ENCODE measurements around the gene WDFY4. TPM values are rescaled to one million over a fixed set of nuclear protein-coding genes. Genes with fewer than 3 reads are reported as not detected.

The WDFY4 gene
- total and polyA plus RNA-seq, 5 donors = 0.57 to 4.4 (median 2.4) TPM

DNA sequence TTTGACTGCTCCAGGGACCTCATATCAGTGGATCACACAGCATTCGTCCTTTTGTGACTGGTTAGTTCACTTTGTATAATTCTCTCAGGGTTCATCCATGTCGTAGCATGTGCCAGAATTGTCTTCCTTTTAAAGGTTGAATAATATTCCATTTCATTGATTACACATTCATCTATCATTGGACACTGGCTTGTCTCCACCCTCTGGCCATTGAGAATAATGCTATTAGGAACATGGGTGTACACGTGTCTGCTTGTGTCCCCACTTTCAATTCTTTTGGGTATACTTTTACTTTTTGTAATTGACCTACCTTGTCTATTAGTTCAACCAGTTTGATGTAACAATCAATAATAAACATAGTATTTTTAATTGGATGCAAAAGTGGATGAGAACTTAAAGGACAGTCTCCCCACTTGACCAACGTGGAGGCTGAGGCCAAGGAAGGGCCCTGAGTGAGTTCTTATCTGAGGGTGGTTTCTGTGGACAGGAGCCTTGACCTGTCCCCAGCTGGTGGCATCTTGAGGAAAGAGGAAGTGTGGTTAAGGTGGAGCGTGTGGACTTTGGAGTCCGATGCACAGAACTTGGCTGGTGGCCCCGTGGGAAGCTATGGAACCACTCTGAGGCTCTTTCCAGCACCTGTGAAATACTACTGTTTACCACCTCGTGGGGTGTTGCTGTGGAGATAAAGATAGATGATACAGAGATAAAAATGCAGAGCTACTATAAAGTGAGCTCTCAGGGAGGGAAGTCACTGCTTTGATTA is 16.6 kb downstream of the WDFY4 start:
- intact Hi-C loops (cut with DNase I) = no loop called here
- ATAC-seq = no peak
- H3K9me3 ChIP-seq (ENCODE audit: control insufficient read depth, low read length) = no peaks in the 10 kb centered on the region
- H3K27ac ChIP-seq (ENCODE audit: low read length) = no peak overlapping the region
- WGBS = 65% methylated on average over 8 of the region's 8 CpGs
- DNase-seq = no peak
- H3K4me1 ChIP-seq (ENCODE audit: control insufficient read depth, insufficient read depth, low read length) = no peaks in the 10 kb centered on the region
- H3K27me3 ChIP-seq (ENCODE audit: control insufficient read depth, insufficient read depth) = no peaks in the 10 kb centered on the region
- H3K4me3 ChIP-seq (ENCODE audit: low read length) = no peak overlapping the region

DNA sequence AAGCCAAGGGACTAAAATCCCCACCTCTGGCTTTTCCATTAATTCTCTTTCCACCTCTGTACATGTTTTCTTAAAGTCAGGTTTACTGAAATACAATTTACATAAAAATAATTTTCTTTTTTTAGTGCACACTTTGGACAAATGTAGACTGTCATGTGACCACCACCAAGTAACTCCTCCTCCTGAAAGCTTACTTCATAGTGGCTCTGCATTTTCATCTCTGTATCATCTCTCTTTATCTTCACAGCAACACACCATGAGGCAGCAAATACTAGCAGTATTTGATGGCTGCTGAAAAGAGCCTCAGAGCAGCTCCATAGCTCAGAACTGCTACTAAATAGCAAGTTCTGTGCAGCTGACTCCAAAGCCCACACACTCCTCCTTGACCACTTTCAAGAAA is 17.3 kb downstream of the WDFY4 start:
- no peaks in the 10 kb centered on the region for H3K27me3 ChIP-seq (ENCODE audit: control insufficient read depth, insufficient read depth)
- no peak overlapping the region for H3K27ac ChIP-seq (ENCODE audit: low read length)
- intact Hi-C loops (cut with DNase I) = no loop called here
- no peak overlapping the region for H3K4me3 ChIP-seq (ENCODE audit: low read length)
- ATAC-seq = no peak
- H3K9me3 ChIP-seq (ENCODE audit: control insufficient read depth, low read length) = no peaks in the 10 kb centered on the region
- DNase-seq = no peak
- no peaks in the 10 kb centered on the region for H3K4me1 ChIP-seq (ENCODE audit: control insufficient read depth, insufficient read depth, low read length)

GRCh38 chr10:48703531-48704122 is 19.0 kb downstream of the WDFY4 start:
- H3K4me3 ChIP-seq (ENCODE audit: low read length) = no peak overlapping the region
- H3K27me3 ChIP-seq (ENCODE audit: control insufficient read depth, insufficient read depth) = no peaks in the 10 kb centered on the region
- DNase-seq (no peak), ATAC-seq (no peak)
- peaks cover 6% of the 10 kb centered on the region for H3K4me1 ChIP-seq (ENCODE audit: control insufficient read depth, insufficient read depth, low read length)
- no peak overlapping the region for H3K27ac ChIP-seq (ENCODE audit: low read length)
- intact Hi-C loops (cut with DNase I) = no loop called here
- H3K9me3 ChIP-seq (ENCODE audit: control insufficient read depth, low read length) = no peaks in the 10 kb centered on the region
- 76% methylated on average over 5 of the region's 5 CpGs for WGBS

- Histone ChIP-seq H3K4me1 (ENCODE audit: control insufficient read depth, insufficient read depth, low read length) (peaks cover 6% of the 10 kb centered on the region), H3K4me3 (ENCODE audit: low read length) (no peak overlapping the region), H3K27me3 (ENCODE audit: control insufficient read depth, insufficient read depth) (no peaks in the 10 kb centered on the region), H3K9me3 (ENCODE audit: control insufficient read depth, low read length) (no peaks in the 10 kb centered on the region), H3K27ac (ENCODE audit: low read length) (no peak overlapping the region)
- 53% methylated on average over 5 of the region's 5 CpGs for WGBS
- intact Hi-C loops (cut with DNase I) = no loop called here
- ATAC-seq (no peak), DNase-seq (no peak)
These were observed 19.5 kb downstream of the WDFY4 start for GRCh38 chr10:48704156-48704555.

GRCh38 chr10:48705401-48705938 is 20.8 kb downstream of the WDFY4 start:
- no peak overlapping the region for H3K27ac ChIP-seq (ENCODE audit: low read length)
- H3K4me3 ChIP-seq (ENCODE audit: low read length) = no peak overlapping the region
- peaks cover 6% of the 10 kb centered on the region for H3K4me1 ChIP-seq (ENCODE audit: control insufficient read depth, insufficient read depth, low read length)
- H3K27me3 ChIP-seq (ENCODE audit: control insufficient read depth, insufficient read depth) = no peaks in the 10 kb centered on the region
- DNase-seq (no peak), ATAC-seq (no peak)
- intact Hi-C loops (cut with DNase I) = no loop called here
- H3K9me3 ChIP-seq (ENCODE audit: control insufficient read depth, low read length) = no peaks in the 10 kb centered on the region
- 83% methylated on average over 9 of the region's 9 CpGs for WGBS

- WGBS = 41% methylated on average over 2 of the region's 2 CpGs
- H3K4me1 ChIP-seq (ENCODE audit: control insufficient read depth, insufficient read depth, low read length) = peaks cover 6% of the 10 kb centered on the region
- intact Hi-C loops (cut with DNase I) = no loop called here
- H3K27ac ChIP-seq (ENCODE audit: low read length) = no peak overlapping the region
- no peaks in the 10 kb centered on the region for H3K9me3 ChIP-seq (ENCODE audit: control insufficient read depth, low read length)
- DNase-seq (no peak), ATAC-seq (no peak)
- H3K4me3 ChIP-seq (ENCODE audit: low read length) = no peak overlapping the region
- H3K27me3 ChIP-seq (ENCODE audit: control insufficient read depth, insufficient read depth) = no peaks in the 10 kb centered on the region
These were observed 22.8 kb downstream of the WDFY4 start for GRCh38 chr10:48707472-48707871.

DNA sequence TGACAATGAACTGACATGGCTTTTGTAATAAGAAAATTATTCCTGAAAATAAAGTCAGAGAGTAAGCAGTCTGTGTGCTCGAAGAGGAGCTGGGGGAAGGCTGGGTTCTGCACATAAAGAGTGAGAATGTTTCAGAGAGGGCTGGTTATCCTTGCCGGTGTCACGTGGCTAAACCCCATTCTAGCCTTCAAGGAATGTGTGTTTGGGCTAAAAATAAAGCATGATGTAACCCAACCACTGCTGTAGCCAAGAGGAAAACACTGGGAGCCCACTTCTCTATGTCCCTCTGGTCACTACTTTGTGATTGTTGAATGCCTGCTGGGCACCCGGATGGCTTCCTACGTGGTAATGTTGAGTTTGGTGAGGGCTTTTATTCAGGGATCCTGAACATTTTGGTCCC is 23.5 kb downstream of the WDFY4 start:
- Histone ChIP-seq H3K9me3 (ENCODE audit: control insufficient read depth, low read length) (no peaks in the 10 kb centered on the region), H3K4me1 (ENCODE audit: control insufficient read depth, insufficient read depth, low read length) (peaks cover 6% of the 10 kb centered on the region), H3K4me3 (ENCODE audit: low read length) (no peak overlapping the region), H3K27me3 (ENCODE audit: control insufficient read depth, insufficient read depth) (no peaks in the 10 kb centered on the region), H3K27ac (ENCODE audit: low read length) (no peak overlapping the region)
- intact Hi-C loops (cut with DNase I) = no loop called here
- 14% methylated on average over 5 of the region's 5 CpGs for WGBS
- ATAC-seq = peak; percentile 71 to 81
- DNase-seq = no peak

DNA sequence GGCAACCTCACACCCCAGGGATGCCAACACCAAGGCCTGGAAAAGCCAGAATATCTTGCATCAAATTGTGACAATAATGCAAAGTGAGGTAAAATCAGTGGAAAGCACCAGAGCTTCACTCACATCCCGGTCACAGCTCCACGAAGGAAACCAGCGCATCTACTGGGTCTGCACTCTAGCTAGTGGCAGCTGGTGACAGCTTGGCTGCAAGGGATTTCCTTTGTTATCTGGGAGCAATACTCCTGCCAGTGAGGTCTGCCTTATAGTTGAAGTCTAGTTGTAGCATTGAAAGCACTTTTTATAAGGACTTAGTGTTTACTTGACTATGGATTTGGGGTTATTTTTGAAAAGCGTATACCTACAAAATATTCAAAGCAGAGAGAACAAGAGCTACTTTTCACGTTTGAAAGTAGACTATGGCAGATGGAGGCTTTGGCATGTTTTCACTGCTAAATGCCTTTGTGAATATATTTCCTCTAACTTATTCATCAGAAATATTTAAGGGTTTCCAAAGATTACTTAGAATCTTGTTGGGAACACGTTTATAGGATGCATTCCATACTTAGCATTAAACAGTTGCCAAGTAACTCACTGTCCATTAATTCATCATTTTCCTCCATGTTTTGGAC is 26.1 kb downstream of the WDFY4 start:
- DNase-seq = no peak

DNA sequence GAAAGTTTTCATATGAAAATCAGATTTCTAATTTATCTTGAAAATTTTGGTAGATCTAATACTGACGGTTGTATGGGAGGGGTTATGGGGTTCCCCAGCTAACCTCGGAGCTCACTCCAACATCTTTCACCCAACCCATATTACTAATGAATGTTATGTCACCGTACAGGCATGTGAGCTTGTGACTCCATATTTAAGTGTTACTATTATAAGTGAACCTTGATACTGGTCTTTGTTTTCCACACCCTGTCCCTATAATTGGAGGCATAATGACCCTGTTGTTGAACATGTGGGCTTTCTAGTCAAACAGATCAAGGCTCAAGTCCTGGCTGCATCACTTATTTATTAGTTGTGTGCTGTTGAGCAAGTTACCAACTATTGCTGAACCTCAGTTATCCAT is 27.2 kb downstream of the WDFY4 start:
- Histone ChIP-seq H3K4me1 (ENCODE audit: control insufficient read depth, insufficient read depth, low read length) (peaks cover 6% of the 10 kb centered on the region), H3K9me3 (ENCODE audit: control insufficient read depth, low read length) (peaks cover 2% of the 10 kb centered on the region), H3K4me3 (ENCODE audit: low read length) (no peak overlapping the region), H3K27me3 (ENCODE audit: control insufficient read depth, insufficient read depth) (no peaks in the 10 kb centered on the region), H3K27ac (ENCODE audit: low read length) (no peak overlapping the region)
- DNase-seq (no peak), ATAC-seq (no peak)
- 68% methylated on average over 3 of the region's 3 CpGs for WGBS
- intact Hi-C loops (cut with DNase I) = no loop called here

More for the DNA sequence above, 26.1 kb downstream of the WDFY4 start:
- peaks cover 2% of the 10 kb centered on the region for H3K9me3 ChIP-seq (ENCODE audit: control insufficient read depth, low read length)
- no peaks in the 10 kb centered on the region for H3K27me3 ChIP-seq (ENCODE audit: control insufficient read depth, insufficient read depth)
- no peak for ATAC-seq
- H3K27ac ChIP-seq (ENCODE audit: low read length) = no peak overlapping the region
- peaks cover 6% of the 10 kb centered on the region for H3K4me1 ChIP-seq (ENCODE audit: control insufficient read depth, insufficient read depth, low read length)
- WGBS = 37% methylated on average over 6 of the region's 6 CpGs
- intact Hi-C loops (cut with DNase I) = no loop called here
- no peak overlapping the region for H3K4me3 ChIP-seq (ENCODE audit: low read length)

DNA sequence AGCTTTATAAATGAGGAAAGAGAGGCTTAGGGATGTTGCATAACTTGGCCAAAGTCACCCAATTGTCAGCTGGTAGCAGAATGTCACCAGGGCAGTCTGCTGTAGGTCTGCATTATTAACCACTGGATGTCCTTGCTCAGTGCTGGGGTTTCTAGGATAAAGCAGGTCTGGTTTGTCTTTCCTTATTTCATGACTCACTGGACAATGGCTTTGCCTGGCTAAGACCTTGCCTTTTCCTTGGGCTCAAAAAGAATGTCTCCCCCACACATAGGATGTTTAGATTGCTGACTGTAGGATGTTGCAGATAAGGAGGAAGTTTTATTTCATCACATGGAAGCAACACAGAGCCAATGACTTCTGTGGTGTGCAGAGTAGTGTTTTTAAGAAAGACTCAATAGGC is 29.4 kb downstream of the WDFY4 start:
- Histone ChIP-seq H3K4me3 (ENCODE audit: low read length) (no peak overlapping the region), H3K27ac (ENCODE audit: low read length) (no peak overlapping the region), H3K9me3 (ENCODE audit: control insufficient read depth, low read length) (peaks cover 2% of the 10 kb centered on the region), H3K4me1 (ENCODE audit: control insufficient read depth, insufficient read depth, low read length) (no peaks in the 10 kb centered on the region), H3K27me3 (ENCODE audit: control insufficient read depth, insufficient read depth) (no peaks in the 10 kb centered on the region)
- intact Hi-C loops (cut with DNase I) = no loop called here
- DNase-seq (no peak), ATAC-seq (peak; percentile 29 to 42)

GRCh38 chr10:48716416-48716815 is 31.7 kb downstream of the WDFY4 start:
- H3K4me1 ChIP-seq (ENCODE audit: control insufficient read depth, insufficient read depth, low read length) = no peaks in the 10 kb centered on the region
- ATAC-seq = no peak
- no peak overlapping the region for H3K27ac ChIP-seq (ENCODE audit: low read length)
- WGBS = 65% methylated on average over 4 of the region's 4 CpGs
- H3K27me3 ChIP-seq (ENCODE audit: control insufficient read depth, insufficient read depth) = no peaks in the 10 kb centered on the region
- DNase-seq = no peak
- peaks cover 2% of the 10 kb centered on the region for H3K9me3 ChIP-seq (ENCODE audit: control insufficient read depth, low read length)
- intact Hi-C loops (cut with DNase I) = no loop called here
- H3K4me3 ChIP-seq (ENCODE audit: low read length) = no peak overlapping the region
